Uterus (tissue), 4 donors: Measurements from ENCODE around the gene HSFX3. TPM values are rescaled to one million over a fixed set of nuclear protein-coding genes. Genes with fewer than 3 reads are reported as not detected.
"Not testable (repeated sequence)": the region's sequence is repeated elsewhere in the genome, so short reads cannot be mapped to it uniquely, and the experiment has no call there.

Experiments used
- DNase-seq, 2 donors: peaks; one replicate each; pipeline ENCODE4 v3.0.0-alpha.2; 2019 to 2020
- H3K27ac ChIP-seq, 2 donors: fragments of 200-600 bp; sonication (generic); 1 replicate in 1 of 2; 2 replicates in 1 of 2; pipeline ENCODE4 v1.5.1; 2016 to 2018
- H3K27me3 ChIP-seq, 2 donors: fragments of 200-600 bp; sonication (generic); one replicate each; pipeline ENCODE4 v1.5.1; 2018 to 2019; ENCODE audit warnings: control low read depth in 1 of 2
- H3K36me3 ChIP-seq, 2 donors: fragments of 200-600 bp; sonication (generic); one replicate each; pipeline ENCODE4 v1.5.1; 2019; ENCODE audit warnings: control low read depth in 1 of 2
- H3K4me1 ChIP-seq, 2 donors: fragments of 200-600 bp; sonication (generic); one replicate each; pipeline ENCODE4 v1.5.1; 2018 to 2019; ENCODE audit warnings: control low read depth in 1 of 2
- H3K4me3 ChIP-seq, 2 donors: fragments of 200-600 bp; sonication (generic); 1 replicate in 1 of 2; 2 replicates in 1 of 2; pipeline ENCODE4 v1.5.1; 2018 to 2019; ENCODE audit warnings: mild to moderate bottlenecking in 1 of 2
- H3K9me3 ChIP-seq, 2 donors: fragments of 200-600 bp; sonication (generic); one replicate each; pipeline ENCODE4 v1.5.1; 2019; ENCODE audit warnings: control low read depth in 1 of 2
- POLR2A ChIP-seq, 2 donors: fragments of 450-650 bp; IDR thresholded peaks; one replicate each; pipeline ENCODE4 v1.6.1; 2016; ENCODE audit warnings: antibody characterized with exemption in 2 of 2, mild to moderate bottlenecking in 1 of 2, moderate library complexity in 1 of 2
- intact Hi-C: fragments of 100-400 bp; cut with DNase I; formaldehyde crosslinking; loops from one replicate; pipeline ENCODE4 v1.15.1; 2023; ENCODE audit warnings: low total_unique reads
- total RNA-seq, 4 donors: library from RNA; depleted of rRNA in 3 of 4; stranded (reverse); fragments of >200 nt in 3 of 4; gene quantifications; one replicate each; pipeline versions ENCODE4 v1.1.0 to v1.2.4, GENCODE V29; 2014 to 2023
- TF ChIP-seq, protein P1 (sequence below), 4 experiments: fragments of 200-600 bp in 2 of 4; fragments of 450-650 bp in 2 of 4; sonication (generic) in 2 of 4; IDR thresholded peaks; one replicate each; pipeline ENCODE4 v1.5.1; 2016 to 2019; ENCODE audit warnings: antibody characterized with exemption in 4 of 4, mild to moderate bottlenecking in 2 of 4, moderate library complexity in 1 of 4
- donor health status: DM: yes; HTN: yes; CAD: no.

The HSFX3 gene
- total RNA-seq, 4 donors from 2014 or later, result not detected

DNA sequence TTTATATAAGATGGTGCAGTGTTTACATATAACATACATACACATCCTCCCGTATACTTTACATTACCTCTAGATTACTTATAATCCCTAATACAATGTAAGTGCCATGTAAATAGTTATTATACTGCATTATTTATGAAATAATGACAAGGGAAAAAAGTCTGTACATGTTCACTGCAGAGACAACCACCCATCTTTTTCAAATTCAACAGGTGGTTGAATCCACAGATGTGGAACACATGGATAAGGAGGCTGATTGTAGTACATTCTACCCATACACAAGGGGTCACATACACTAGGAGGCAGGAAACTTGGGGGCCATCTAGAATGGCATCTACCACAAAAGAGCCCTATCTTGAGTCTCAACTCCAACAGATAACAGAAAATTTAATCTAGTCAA is 41.3 kb downstream of the HSFX3 start:
- Histone ChIP-seq H3K9me3 (no peaks in the 10 kb centered on the region), H3K4me3 (no peak overlapping the region), H3K4me1 (no peaks in the 10 kb centered on the region), H3K36me3 (no peaks in the 10 kb centered on the region), H3K27ac (no peak overlapping the region), H3K27me3 (no peaks in the 10 kb centered on the region)
- intact Hi-C loops, result no loop called here
- DNase-seq, result no peak
- TF ChIP-seq, protein P1, sequence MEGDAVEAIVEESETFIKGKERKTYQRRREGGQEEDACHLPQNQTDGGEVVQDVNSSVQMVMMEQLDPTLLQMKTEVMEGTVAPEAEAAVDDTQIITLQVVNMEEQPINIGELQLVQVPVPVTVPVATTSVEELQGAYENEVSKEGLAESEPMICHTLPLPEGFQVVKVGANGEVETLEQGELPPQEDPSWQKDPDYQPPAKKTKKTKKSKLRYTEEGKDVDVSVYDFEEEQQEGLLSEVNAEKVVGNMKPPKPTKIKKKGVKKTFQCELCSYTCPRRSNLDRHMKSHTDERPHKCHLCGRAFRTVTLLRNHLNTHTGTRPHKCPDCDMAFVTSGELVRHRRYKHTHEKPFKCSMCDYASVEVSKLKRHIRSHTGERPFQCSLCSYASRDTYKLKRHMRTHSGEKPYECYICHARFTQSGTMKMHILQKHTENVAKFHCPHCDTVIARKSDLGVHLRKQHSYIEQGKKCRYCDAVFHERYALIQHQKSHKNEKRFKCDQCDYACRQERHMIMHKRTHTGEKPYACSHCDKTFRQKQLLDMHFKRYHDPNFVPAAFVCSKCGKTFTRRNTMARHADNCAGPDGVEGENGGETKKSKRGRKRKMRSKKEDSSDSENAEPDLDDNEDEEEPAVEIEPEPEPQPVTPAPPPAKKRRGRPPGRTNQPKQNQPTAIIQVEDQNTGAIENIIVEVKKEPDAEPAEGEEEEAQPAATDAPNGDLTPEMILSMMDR (IDR thresholded peaks at IDR 0.05), result no peak
- no peak for TF ChIP-seq POLR2A (IDR thresholded peaks at IDR 0.05)

DNA sequence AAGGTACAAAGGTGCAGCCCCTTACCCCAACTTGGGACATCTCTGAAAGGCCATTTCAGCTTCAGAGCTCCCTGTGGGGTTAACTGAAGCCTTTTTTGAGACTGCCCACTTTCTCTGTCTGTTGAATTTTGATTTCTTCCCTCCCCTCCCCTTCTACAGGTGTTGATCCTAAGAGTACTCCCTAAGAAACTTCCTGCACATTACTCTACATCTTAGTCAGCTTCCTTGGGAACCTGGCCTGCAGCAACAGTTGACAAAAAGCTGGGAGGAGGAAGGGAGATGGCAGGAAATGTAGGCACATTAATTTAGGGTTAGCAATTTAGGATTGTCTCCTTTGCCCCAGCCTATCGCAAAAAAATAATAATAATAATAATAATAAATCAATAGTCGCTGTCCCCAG is 43.4 kb downstream of the HSFX3 start:
- H3K27me3 ChIP-seq, result no peaks in the 10 kb centered on the region
- H3K4me3 ChIP-seq, result no peak overlapping the region
- no peak overlapping the region for H3K27ac ChIP-seq
- TF ChIP-seq, protein P1 (IDR thresholded peaks at IDR 0.05), result no peak
- no peak for TF ChIP-seq POLR2A (IDR thresholded peaks at IDR 0.05)
- no peaks in the 10 kb centered on the region for H3K9me3 ChIP-seq
- DNase-seq, result no peak
- H3K36me3 ChIP-seq, result no peaks in the 10 kb centered on the region
- no peaks in the 10 kb centered on the region for H3K4me1 ChIP-seq
- intact Hi-C loops, result no loop called here

DNA sequence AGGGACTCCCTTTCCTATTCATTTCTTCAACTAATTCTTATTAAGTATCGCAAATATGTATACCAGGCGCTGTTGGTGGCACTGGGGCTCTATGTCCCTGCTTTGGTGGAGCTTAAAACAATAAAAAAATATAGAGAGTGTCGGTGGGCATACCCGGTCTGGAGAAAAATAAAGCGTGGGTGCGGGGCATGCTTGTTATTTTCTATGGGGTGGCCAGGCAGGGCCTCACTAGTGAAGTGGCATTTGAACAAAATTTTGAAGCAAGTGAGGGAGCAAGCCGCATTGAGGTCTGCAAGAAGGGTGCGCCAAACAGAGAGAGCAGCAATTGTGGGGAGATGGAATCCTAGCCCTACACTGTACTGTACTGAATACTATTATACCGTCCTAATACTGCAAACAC is 44.1 kb downstream of the HSFX3 start:
- no peaks in the 10 kb centered on the region for H3K9me3 ChIP-seq
- intact Hi-C loops, result no loop called here
- no peak for DNase-seq
- H3K4me1 ChIP-seq, result no peaks in the 10 kb centered on the region
- H3K27me3 ChIP-seq, result no peaks in the 10 kb centered on the region
- H3K36me3 ChIP-seq, result no peaks in the 10 kb centered on the region
- peak overlapping the region; percentile 80 to 84 for H3K27ac ChIP-seq
- peak overlapping the region; percentile 50 to 54 for H3K4me3 ChIP-seq
- TF ChIP-seq POLR2A (IDR thresholded peaks at IDR 0.05), result no peak
- TF ChIP-seq, protein P1 (IDR thresholded peaks at IDR 0.05), result no peak

DNA sequence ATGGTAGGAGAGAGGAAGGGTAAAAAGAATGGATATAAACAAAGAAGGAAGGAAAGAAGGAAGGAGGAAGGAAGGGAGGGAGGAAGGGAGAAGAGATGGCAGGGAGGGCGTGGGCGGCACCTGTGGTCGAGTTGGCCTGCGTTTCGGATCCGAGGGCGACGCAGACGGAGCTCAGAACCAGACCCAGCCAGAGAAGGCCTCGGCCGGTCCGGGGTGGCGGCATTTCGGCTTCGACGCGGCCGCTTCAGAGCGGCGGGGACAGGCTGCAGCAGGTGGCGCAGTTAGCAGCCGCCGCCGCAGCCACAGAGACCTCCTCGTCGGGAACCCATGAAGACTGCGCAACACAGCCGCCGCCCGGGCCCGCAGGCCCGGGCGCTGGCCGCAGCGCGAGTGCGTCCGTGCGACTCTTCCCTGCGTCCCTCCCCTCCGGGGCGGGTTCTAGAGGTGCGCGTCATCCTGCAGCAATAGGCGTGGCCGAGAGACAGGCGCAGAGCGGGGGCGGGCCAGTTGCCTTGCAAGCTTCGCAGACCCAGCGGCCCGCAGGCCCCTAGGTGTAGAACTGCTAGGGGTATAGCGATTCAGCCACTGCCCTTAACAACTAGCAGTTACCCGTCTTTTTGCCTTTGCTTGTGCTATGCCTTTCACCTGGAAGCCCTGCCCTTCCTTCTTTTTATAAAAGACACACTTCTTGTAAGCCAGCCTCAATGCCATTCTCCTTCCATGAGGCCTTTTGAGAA is 44.6 kb downstream of the HSFX3 start, which contains the start of gene IDS:
Gene IDS (minus strand): TSS at position 392 of the 737 bp plus-strand sequence. CDS start 169 bp downstream, at position 223.
- H3K4me3 ChIP-seq, result peak within 1 kb of the TSS; percentile 50 to 54
- peak; percentile 89 for DNase-seq
- H3K4me1 ChIP-seq, result no peaks in the 10 kb centered on the region
- TF ChIP-seq POLR2A (IDR thresholded peaks at IDR 0.05), result peak; percentile 91 to 92
- TF ChIP-seq, protein P1 (IDR thresholded peaks at IDR 0.05), result no peak
- intact Hi-C loops, result no loop called here
- peak within 1 kb of the TSS; percentile 80 to 84 for H3K27ac ChIP-seq
- no peaks in the 10 kb centered on the region for H3K27me3 ChIP-seq
- no peaks in the 10 kb centered on the region for H3K9me3 ChIP-seq
- H3K36me3 ChIP-seq, result no peaks in the 10 kb centered on the region

DNA sequence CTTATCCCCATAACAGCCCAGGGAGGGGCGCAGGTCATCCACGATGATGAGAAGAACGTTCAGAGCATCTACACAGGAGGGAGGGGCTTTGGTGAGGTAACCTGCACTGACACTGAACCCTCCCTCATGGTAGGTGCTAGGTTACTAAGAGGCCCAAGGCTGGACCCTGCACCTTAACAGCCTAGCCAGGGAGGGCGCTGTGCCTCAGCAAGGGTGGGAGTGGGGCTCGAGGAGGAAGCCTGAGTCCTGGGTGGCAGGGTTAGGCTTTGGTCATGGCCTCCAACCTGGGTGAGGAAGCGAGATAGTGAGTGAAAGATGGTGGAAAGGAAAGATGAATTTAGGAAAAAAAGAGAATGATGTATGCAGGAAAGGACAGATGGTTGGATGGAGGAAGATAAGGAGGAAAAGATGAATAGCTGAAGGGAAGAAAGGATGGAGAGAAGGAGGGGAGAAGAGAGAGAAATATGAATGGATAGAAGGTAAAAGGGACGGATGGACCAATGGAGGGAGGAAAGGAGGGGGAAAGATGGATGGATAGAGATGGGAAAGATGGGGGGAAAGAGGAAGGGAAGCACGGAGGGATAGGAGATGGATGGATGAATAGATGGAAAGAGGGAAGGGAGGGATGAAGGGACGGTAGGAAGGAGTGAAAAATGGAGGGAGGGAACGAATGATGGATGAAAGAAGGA is 45.4 kb downstream of the HSFX3 start:
- peak overlapping the region; percentile 50 to 54 for H3K4me3 ChIP-seq
- H3K27ac ChIP-seq, result peak overlapping the region; percentile 80 to 84
- TF ChIP-seq POLR2A (IDR thresholded peaks at IDR 0.05), result no peak
- TF ChIP-seq, protein P1 (IDR thresholded peaks at IDR 0.05), result no peak
- no peaks in the 10 kb centered on the region for H3K9me3 ChIP-seq
- no peak for DNase-seq
- no peaks in the 10 kb centered on the region for H3K4me1 ChIP-seq
- intact Hi-C loops, result no loop called here
- H3K27me3 ChIP-seq, result no peaks in the 10 kb centered on the region
- no peaks in the 10 kb centered on the region for H3K36me3 ChIP-seq

DNA sequence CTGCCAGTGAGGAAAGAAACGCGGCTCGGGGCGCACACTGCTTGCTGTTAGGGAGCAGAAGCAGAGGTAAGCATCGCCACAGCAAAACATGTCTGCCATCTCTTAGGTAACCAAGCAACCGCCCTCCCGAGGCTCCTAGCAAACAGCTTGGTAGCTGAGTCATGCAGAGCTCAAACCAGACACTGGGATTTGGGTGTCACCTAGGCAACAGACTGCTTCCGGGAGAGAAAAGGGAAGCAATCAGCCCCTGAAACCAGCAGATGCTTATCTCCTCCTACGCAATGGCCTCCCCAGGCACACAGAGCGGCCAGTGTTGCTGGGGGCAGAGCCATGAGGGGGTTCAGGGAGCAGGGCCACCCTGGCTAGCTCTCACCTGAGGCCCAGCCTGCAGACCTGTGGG is 46.3 kb downstream of the HSFX3 start:
- intact Hi-C loops, H3K27ac ChIP-seq, H3K9me3 ChIP-seq, H3K4me1 ChIP-seq, H3K27me3 ChIP-seq, H3K36me3 ChIP-seq, H3K4me3 ChIP-seq: not testable (repeated sequence)
- peak; percentile 25 to 37 for DNase-seq

DNA sequence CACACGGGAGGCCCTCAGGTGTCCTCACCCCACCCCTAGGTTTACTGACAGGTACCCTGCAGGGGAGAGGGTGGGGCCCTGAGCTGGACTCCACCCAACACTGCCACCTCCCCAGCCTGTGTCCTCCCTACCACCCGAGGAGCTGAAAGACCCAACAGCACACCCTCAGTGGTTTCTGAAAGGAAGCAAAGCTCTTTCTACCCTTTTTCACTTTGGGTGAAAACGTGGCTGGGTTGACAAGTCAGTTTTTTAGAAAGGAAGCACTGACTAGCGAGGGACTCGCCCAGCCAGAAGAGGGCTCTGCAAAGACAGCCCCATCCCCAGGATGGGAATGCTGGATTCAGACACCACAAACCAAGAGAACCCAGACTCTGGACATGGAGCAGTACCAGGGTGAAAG is 46.8 kb downstream of the HSFX3 start:
- H3K4me1 ChIP-seq, H3K36me3 ChIP-seq, intact Hi-C loops, DNase-seq, H3K27ac ChIP-seq, H3K27me3 ChIP-seq, H3K9me3 ChIP-seq, H3K4me3 ChIP-seq: not testable (repeated sequence)
